Spinal cord (tissue), 10 donors: Measurements from ENCODE around the gene GNAL. TPM values are rescaled to one million over a fixed set of nuclear protein-coding genes. Genes with fewer than 3 reads are reported as not detected.
A peak's percentile ranks its signal among the peaks of the same experiment; 100 is the strongest.

Experiments used
- DNase-seq, 6 donors: peaks; one replicate each; pipeline versions ENCODE4 v3.0.0 to v3.0.0-alpha.2; 2013 to 2015; ENCODE audit warnings: low spot score in 6 of 6, low read depth in 4 of 6
- H3K27ac ChIP-seq: one replicate; pipeline ENCODE4 v1.5.1; 2013; ENCODE audit warnings: low read depth, low read length, control low read depth
- H3K27me3 ChIP-seq: one replicate; pipeline ENCODE4 v1.6.1; 2013; ENCODE audit warnings: low read length; ENCODE audit not compliant: control insufficient read depth, insufficient read depth
- H3K36me3 ChIP-seq: one replicate; pipeline ENCODE4 v1.6.1; 2013; ENCODE audit warnings: low read length; ENCODE audit not compliant: control insufficient read depth, insufficient read depth
- H3K4me1 ChIP-seq: one replicate; pipeline ENCODE4 v1.6.1; 2013; ENCODE audit warnings: low read length; ENCODE audit not compliant: control insufficient read depth, insufficient read depth
- H3K4me3 ChIP-seq: one replicate; pipeline ENCODE4 v1.5.1; 2013; ENCODE audit warnings: low read depth, low read length, control low read depth
- H3K9me3 ChIP-seq: one replicate; pipeline ENCODE4 v1.6.1; 2013; ENCODE audit warnings: low read length; ENCODE audit not compliant: control insufficient read depth, insufficient read depth
- WGBS: methylation state at CpG from one replicate; pipeline ENCODE4 v1.1.5; 2013; ENCODE audit warnings: missing lambda C conversion rate; ENCODE audit not compliant: insufficient coverage; 5-methylcytosine and 5-hydroxymethylcytosine counted together
- polyA plus RNA-seq, 2 donors: library from polyadenylated mRNA; unstranded; fragments of 120-200 nt; gene quantifications; one replicate each; pipeline ENCODE4 v1.2.1, GENCODE V29; 2013; ENCODE audit not compliant: insufficient read length in 2 of 2
- total RNA-seq, 2 donors: library from RNA; depleted of rRNA in 1 of 2; stranded (reverse); fragments of 120-200 nt in 1 of 2; fragments of >200 nt in 1 of 2; gene quantifications; one replicate each; pipeline versions ENCODE4 v1.2.3 to v1.2.4, GENCODE V29; 2013 to 2014
- donor health status: healthy.

Gene GNAL
- total and polyA plus RNA-seq, 4 donors, result 30.2 to 81.0 (median 70.7) TPM

- no peak overlapping the region for H3K27ac ChIP-seq
- H3K27me3 ChIP-seq, result no peaks in the 10 kb centered on the region
- H3K4me1 ChIP-seq, result peaks cover 8% of the 10 kb centered on the region
- no peaks in the 10 kb centered on the region for H3K9me3 ChIP-seq
- DNase-seq, result no peak
- no peak overlapping the region for H3K4me3 ChIP-seq
- WGBS, result 86% methylated on average over 1 of the region's 1 CpG
- no peaks in the 10 kb centered on the region for H3K36me3 ChIP-seq
Measured at GRCh38 chr18:11736656-11737055, 47.6 kb downstream of the GNAL start.

- Histone ChIP-seq H3K36me3 (no peaks in the 10 kb centered on the region), H3K4me3 (no peak overlapping the region), H3K9me3 (no peaks in the 10 kb centered on the region), H3K4me1 (peaks cover 3% of the 10 kb centered on the region), H3K27me3 (no peaks in the 10 kb centered on the region), H3K27ac (no peak overlapping the region)
- no peak for DNase-seq
- WGBS, result 63% methylated on average over 2 of the region's 7 CpGs
Measured at GRCh38 chr18:11739893-11740292, 50.8 kb downstream of the GNAL start.

GRCh38 chr18:11740461-11740860, 51.4 kb downstream of the GNAL start:
- WGBS, result no CpG with 5 or more reads among the region's 2 CpGs
- no peaks in the 10 kb centered on the region for H3K9me3 ChIP-seq

GRCh38 chr18:11741505-11742145, 52.6 kb downstream of the GNAL start:
- no peak for DNase-seq
- Histone ChIP-seq H3K9me3 (no peaks in the 10 kb centered on the region), H3K27me3 (no peaks in the 10 kb centered on the region), H3K27ac (no peak overlapping the region), H3K4me1 (peaks cover 3% of the 10 kb centered on the region), H3K4me3 (no peak overlapping the region), H3K36me3 (no peaks in the 10 kb centered on the region)
- 83% methylated on average over 5 of the region's 5 CpGs for WGBS

More at GRCh38 chr18:11740461-11740860, 51.4 kb downstream of the GNAL start:
- Histone ChIP-seq H3K4me1 (peaks cover 3% of the 10 kb centered on the region), H3K4me3 (no peak overlapping the region), H3K36me3 (no peaks in the 10 kb centered on the region), H3K27ac (no peak overlapping the region), H3K27me3 (no peaks in the 10 kb centered on the region)
- DNase-seq, result peak in 1 of 6 donors; percentile 62

- Histone ChIP-seq H3K27me3 (peaks cover 2% of the 10 kb centered on the region), H3K4me1 (peaks cover 7% of the 10 kb centered on the region), H3K36me3 (no peaks in the 10 kb centered on the region), H3K9me3 (no peaks in the 10 kb centered on the region), H3K27ac (no peak overlapping the region), H3K4me3 (no peak overlapping the region)
- DNase-seq, result peak in 1 of 6 donors; percentile 86
- 82% methylated on average over 5 of the region's 9 CpGs for WGBS
Measured at GRCh38 chr18:11745521-11745920, 56.5 kb downstream of the GNAL start.

GRCh38 chr18:11747286-11747685, 58.2 kb downstream of the GNAL start:
- peaks cover 18% of the 10 kb centered on the region for H3K27me3 ChIP-seq

GRCh38 chr18:11747731-11748130, 58.7 kb downstream of the GNAL start:
- WGBS, result 12% methylated on average over 9 of the region's 11 CpGs
- peaks cover 19% of the 10 kb centered on the region for H3K4me1 ChIP-seq
- no peaks in the 10 kb centered on the region for H3K9me3 ChIP-seq
- no peaks in the 10 kb centered on the region for H3K36me3 ChIP-seq
- H3K27ac ChIP-seq, result no peak overlapping the region
- DNase-seq, result peak in 2 of 6 donors; percentile 38 to 63
- H3K27me3 ChIP-seq, result peaks cover 18% of the 10 kb centered on the region
- no peak overlapping the region for H3K4me3 ChIP-seq

More at GRCh38 chr18:11747286-11747685, 58.2 kb downstream of the GNAL start:
- Histone ChIP-seq H3K9me3 (no peaks in the 10 kb centered on the region), H3K27ac (no peak overlapping the region), H3K4me1 (peaks cover 19% of the 10 kb centered on the region), H3K36me3 (no peaks in the 10 kb centered on the region), H3K4me3 (no peak overlapping the region)
- no peak for DNase-seq
- WGBS, result 90% methylated on average over 4 of the region's 4 CpGs

- no peak overlapping the region for H3K4me3 ChIP-seq
- H3K27ac ChIP-seq, result no peak overlapping the region
- peaks cover 19% of the 10 kb centered on the region for H3K4me1 ChIP-seq
- peaks cover 18% of the 10 kb centered on the region for H3K27me3 ChIP-seq
- no peaks in the 10 kb centered on the region for H3K9me3 ChIP-seq
- 85% methylated on average over 6 of the region's 8 CpGs for WGBS
- no peak for DNase-seq
- no peaks in the 10 kb centered on the region for H3K36me3 ChIP-seq
Measured at GRCh38 chr18:11749305-11749704, 60.2 kb downstream of the GNAL start.

- Histone ChIP-seq H3K27ac (no peak overlapping the region), H3K36me3 (no peaks in the 10 kb centered on the region), H3K4me3 (no peak overlapping the region), H3K9me3 (no peaks in the 10 kb centered on the region), H3K27me3 (peaks cover 18% of the 10 kb centered on the region), H3K4me1 (peaks cover 19% of the 10 kb centered on the region)
- DNase-seq, result no peak
- WGBS, result 90% methylated on average over 16 of the region's 16 CpGs
Measured at GRCh38 chr18:11750171-11750570, 61.1 kb downstream of the GNAL start.

- no peak overlapping the region for H3K4me3 ChIP-seq
Measured at GRCh38 chr18:11750581-11751310, 61.7 kb downstream of the GNAL start.

More at GRCh38 chr18:11750581-11751310, 61.7 kb downstream of the GNAL start:
- Histone ChIP-seq H3K36me3 (no peaks in the 10 kb centered on the region), H3K9me3 (no peaks in the 10 kb centered on the region), H3K27me3 (peaks cover 18% of the 10 kb centered on the region), H3K27ac (no peak overlapping the region), H3K4me1 (peaks cover 19% of the 10 kb centered on the region)
- no peak for DNase-seq
- WGBS, result 85% methylated on average over 32 of the region's 32 CpGs
